HG03060 (cell line): ENCODE results near the gene DUSP16.
A peak's percentile ranks its signal among the peaks of the same experiment; 100 is the strongest.
"Not testable (repeated sequence)": the region's sequence is repeated elsewhere in the genome, so short reads cannot be mapped to it uniquely, and the experiment has no call there.

Experiments
- ATAC-seq: cut with Tn5 transposase; IDR thresholded peaks from one replicate; pipeline ENCODE4 v1.9.1; 2021; ENCODE audit warnings: low read depth, moderate number of reproducible peaks; ENCODE audit not compliant: unreplicated experiment

The DUSP16 gene, protein sequence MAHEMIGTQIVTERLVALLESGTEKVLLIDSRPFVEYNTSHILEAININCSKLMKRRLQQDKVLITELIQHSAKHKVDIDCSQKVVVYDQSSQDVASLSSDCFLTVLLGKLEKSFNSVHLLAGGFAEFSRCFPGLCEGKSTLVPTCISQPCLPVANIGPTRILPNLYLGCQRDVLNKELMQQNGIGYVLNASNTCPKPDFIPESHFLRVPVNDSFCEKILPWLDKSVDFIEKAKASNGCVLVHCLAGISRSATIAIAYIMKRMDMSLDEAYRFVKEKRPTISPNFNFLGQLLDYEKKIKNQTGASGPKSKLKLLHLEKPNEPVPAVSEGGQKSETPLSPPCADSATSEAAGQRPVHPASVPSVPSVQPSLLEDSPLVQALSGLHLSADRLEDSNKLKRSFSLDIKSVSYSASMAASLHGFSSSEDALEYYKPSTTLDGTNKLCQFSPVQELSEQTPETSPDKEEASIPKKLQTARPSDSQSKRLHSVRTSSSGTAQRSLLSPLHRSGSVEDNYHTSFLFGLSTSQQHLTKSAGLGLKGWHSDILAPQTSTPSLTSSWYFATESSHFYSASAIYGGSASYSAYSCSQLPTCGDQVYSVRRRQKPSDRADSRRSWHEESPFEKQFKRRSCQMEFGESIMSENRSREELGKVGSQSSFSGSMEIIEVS

DNA sequence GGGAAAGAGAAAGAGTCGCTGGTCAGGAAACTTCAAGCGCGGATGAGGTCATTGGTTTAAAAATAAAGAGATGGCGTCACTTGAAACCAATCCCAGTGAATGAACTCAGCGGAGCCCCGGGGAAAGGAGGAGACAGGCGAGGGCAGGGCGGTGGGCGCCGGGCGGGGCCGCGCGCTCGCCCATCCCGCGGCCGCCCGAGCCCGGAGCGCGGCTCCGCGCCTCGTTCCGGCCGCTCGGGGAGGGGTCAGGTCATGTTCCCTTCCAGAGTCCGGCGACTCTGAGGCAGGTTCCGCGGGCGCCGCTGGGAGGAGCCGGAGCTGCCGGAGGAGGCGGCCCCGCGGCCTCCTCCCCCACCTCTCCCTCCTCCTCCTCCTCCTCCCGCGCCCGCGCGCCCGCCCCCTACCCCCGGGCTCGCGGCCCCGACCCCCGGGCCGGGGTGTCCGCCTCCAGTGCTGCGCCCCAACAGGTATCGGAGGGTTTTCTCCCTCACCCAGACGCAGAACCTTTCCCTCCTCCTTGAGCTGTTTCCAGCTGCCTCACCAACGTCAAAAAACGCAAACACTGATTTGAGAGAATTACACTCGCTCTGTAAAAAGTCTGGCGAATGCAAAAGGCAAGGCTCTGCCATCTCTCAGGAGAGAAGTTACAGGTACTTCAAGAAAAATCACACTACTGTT, at the start of gene DUSP16:
Gene DUSP16 (minus strand): TSS at position 279 of the 677 bp plus-strand sequence. CDS start 41,765 bp downstream, outside the sequence.
- peak; percentile 63 for ATAC-seq

DNA sequence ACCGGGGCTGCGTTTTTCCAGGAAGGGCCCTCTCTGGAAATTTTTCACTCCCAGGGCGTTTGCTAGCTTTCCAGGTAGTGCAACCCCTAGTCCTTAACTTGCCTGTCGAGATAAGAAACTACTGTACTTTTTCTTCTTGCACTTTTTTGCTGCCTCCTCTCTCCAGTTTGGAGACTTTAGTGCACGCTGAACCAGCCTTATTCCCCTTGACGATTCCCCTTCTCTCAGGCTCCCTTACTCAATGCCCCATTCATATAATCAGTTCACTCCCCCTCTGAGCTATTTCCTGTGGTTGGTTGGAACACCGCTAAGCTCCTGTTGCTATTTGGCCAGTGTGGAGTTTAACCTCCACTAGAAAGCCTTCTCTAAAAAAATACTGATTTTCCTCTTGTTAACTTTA, 49.7 kb upstream of the DUSP16 start:
- no peak for ATAC-seq

DNA sequence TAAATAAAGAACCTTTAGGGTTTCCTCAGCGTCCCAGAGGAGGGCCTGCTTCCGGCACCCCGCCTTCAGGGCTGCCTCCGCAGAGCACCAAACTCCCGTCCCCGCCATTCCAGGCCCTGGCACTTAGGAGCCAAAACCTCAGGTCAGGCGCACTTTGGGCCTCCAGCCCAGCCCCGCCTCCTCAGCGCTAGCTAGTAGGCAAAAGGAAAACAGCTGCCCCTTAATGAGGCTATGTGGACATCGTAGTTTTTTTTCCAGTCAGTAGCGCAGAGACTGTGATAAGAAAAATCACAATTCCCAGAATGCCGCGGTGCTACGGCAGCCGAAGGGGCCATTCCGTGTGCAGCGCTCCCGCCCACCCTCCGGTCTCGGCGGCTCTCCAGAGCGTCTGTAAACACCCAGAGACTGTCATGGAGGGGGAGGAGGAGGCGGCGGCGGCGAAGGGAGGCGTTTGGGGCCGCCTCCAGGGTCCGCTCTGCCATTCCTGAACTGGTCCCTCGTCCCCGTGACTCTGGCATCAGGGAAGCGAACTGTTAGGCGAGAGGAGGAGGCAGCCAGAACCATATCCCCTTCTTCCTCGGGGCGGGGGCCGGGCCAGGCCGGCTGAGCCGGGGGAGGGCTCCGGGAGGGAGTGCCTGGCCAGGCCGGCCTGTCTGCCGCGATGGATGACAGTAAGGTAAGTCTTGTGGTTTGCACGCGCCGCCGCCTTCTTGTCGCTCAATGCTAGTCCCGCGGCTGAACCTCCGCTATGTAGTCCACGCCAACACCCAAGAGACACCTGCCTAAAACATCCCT, 49.0 kb upstream of the DUSP16 start, which contains the start of gene CREBL2:
Gene CREBL2 (plus strand): TSS at position 365 of the 795 bp plus-strand sequence. CDS start 297 bp downstream, at position 662.
- peak; percentile 33 for ATAC-seq

DNA sequence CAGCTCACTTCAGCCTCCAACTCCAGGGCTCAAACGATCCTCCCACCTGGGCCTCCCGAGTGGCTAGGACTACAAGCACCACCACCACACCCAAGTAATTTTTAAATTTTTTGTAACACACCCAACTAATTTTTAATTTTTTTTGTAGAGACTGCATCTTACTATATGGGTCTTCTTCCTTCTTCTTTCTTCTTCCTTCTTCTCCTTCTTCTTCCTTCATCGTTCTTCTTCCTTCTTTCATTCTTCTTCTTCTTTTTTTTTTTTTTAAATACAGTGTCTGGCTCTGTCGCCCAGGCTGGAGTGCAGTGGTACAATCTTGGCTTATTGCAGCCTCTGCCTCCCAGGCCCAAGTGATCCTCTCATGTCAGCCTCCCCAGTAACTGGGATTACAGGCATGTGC, 48.0 kb upstream of the DUSP16 start:
- ATAC-seq: no peak

DNA sequence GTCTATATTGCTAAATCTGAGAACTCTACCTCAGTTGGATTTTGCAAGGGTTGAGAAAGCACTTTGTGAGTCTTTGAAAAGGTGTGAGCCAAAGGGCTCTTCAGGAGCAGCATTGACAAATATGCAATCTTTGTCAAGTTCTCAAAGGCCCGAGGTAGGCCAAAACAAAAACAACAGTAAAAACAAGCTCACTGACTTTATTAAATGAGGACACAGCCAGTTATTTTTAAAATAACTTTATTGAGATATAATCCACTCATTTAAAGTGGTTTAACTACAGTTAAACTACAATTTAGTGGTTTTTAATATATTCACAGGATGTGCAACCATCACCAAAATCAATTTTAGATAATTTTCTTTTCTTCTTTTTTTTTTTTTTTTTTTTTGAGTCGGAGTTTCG, 47.0 kb upstream of the DUSP16 start:
- no peak for ATAC-seq

DNA sequence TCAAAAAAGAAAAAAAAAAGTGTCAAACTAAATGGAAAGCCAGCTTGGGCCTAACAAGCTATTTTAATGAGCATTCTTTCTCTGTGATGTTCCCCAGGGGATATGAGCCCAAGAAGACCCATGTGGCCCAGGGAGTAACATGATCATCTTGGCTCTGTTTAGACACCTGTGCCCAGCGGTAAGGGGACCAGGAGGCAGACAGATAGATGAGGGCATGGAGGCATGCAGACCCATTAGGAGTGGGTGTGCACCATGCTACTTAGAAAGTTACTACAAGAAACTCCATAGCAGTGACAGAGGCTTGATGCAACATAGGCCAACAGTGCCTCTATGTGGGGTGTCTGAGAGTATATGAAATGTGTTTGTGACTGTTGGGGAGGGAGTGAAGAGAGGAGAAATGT, 45.9 kb upstream of the DUSP16 start:
- ATAC-seq: no peak

DNA sequence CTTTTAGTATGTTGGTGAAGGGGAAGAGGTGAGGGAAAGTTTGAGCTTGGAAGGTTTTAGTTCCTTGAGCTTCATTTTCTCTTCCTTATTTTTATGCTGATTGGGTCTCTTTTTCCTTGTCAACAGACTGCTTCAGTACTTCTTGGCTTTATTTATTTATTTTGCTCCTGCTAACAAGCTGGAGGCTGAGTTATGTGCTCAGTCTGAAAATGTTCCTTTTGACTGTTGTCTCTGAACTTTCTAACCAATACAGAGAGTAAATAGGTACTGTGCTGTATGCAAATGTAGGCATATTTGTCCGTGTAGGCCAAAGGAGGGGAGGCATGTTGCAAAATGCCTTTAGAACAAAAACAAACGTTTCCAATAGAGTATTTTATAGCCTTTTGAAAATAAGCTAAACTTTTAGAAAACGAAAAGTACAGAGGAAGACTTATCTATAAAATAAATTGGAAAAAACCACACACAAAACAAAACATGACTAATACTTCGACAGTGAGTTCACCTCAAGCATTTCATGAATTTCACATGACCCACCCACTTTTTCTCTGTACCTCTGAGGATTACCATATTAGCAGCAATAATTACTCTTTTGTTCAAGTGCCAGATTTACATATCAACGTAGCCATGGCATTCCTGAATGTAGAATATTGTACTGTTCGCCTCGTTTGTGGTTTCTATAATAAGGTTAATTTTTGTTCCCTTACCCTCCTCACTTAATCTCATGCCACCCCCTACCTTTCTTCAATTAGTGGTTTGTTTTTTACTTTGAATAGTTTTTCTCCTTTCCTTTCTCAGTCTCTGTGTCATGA, 44.3 kb upstream of the DUSP16 start:
- ATAC-seq: peak; percentile 36

DNA sequence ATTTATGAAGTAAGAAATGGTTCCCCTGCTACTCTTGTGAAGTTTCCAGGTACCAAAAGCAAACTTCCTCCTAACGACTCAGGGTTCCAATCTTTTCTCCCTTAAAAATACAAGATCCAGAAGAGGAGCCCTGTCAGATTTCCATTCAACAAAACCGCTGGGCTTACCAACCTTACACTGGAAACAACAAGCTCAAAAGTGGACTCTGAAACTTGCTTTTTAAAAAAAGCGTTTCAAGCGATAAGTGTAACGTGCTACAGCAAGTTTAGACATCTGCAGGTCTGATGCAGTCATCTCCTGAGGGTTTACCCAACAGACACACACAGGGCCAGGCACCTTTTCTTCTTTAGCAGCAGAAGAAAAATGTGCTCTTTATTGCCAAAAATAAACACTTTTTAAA, 42.1 kb upstream of the DUSP16 start:
- no peak for ATAC-seq

DNA sequence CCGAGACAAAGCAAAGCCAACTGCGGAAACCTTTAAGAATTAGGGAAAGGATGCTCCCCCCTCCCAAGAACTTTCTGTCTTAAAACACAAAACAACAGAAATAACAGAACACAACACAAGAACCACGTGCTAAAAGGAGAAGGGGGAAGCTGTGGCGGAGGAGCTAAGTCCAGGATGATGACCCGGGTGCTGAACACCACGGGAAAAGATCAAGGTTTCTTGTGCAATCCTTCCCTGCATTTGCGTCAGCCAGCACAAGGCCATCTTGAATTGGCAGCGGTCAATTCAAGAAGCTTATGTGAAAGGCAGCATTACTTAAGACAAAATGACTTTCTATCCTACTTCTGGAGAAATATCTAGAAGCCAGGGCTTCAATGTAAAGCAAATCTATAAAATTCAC, 38.0 kb upstream of the DUSP16 start:
- no peak for ATAC-seq

DNA sequence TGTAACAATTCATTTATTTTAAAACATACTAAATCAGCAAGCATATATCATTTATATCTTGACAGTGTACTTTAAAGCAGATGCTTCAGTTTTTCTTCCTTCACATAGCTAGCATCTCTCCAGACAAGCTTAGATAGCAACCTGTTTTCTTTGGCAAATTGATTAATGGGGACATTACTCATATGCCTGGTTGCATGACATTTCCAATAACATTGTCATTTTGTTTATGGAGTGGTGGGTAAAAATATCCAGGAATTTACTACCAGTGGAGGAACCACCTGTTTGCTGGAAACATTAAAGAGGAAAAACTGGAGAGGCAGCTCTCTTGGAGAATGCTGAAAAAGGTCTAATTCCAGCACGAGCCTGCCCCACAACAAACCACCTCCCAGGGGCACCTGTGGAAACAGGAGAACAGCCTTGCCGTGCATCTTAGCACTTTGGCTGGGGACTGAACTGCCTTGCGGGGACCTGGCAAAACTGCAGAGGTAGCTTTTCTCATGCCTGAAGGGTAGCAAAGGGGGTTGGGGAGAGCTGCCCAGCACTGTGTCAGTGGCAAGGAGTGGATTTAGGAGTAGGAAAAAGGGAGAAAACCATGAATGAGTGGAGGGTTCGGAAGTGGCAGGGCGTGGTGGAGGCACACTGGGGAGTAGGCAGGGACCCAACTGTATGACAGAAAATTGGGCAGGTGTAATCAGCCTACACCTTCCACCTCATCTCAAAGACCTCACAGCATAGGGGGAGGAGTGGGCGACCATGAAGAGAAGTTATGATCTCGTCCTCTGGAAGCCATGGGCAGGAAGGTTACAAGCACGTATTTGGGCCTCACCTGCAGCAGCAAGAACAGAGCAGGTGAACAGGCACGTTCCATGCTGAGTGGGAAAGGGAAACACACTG, 37.3 kb upstream of the DUSP16 start:
- ATAC-seq: no peak

DNA sequence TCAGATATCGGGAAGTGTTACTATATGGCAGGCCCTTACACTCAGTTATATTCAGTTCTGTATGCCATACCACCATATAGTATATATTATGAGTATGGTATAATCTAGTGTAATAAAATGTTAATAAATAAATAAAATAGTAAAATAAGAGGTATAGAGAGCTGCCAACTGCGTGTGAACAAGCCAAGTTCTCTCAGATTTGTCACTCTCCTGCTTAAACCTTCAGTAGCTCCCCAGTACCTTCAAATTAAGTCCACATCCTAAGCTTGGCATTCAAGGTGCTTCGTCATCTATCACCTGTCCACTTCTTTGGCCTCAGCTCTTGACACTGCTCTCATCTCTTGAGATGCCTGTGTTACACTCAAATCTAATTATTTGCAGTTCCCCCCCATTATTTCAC, 36.2 kb upstream of the DUSP16 start:
- ATAC-seq: no peak

DNA sequence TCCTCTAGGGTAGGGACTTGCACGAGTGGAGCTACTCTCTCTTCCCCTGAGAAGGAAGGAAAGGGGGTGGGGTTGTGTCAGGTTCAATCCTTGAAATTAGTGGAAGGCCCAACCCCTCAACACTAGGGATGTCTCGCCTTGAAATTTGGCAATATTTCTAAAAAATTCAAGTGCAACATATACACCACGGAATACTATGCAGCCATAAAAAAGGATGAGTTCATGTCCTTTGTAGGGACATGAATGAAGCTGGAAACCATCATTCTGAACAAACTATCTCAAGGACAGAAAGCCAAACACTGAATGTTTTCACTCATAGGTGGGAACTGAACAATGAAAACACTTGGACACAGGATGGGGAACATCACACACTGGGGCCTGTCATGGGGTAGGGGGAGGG, 33.9 kb upstream of the DUSP16 start:
- not testable (repeated sequence) for ATAC-seq

DNA sequence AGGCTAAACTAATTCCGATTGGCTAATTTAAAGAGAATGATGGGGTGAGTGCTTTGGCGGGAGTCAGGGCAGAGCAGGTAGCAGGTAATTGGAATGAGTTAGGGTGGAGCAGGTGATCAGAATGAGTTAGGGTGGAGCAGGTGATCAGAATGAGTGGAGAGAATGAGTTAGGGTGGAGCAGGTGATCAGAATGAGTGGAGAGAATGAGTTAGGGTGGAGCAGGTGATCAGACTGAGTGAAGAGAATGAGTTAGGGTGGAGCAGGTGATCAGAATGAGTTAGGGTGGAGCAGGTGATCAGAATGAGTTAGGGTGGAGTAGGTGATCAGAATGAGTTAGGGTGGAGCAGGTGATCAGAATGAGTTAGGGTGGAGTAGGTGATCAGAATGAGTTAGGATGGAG, 33.3 kb upstream of the DUSP16 start:
- ATAC-seq: not testable (repeated sequence)

DNA sequence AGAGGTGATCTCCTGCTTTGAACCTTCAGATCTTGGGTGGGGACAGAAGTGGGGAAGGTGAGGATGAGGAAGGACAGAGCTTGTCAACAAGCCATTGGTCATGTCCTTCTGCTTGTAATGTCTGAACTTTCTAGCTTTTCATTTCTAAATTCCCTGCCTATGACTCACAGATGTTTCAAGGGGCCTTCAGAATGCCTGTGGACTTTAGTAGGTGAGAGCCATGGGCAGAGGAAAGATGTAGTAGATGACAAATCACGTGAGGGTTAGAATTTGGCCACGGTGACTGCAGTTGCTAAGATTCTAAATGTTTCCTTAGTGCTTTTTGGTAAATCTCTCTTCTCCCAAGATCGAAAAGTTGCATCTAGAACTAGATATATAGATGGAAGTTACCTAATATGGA, 30.3 kb upstream of the DUSP16 start:
- ATAC-seq: no peak

DNA sequence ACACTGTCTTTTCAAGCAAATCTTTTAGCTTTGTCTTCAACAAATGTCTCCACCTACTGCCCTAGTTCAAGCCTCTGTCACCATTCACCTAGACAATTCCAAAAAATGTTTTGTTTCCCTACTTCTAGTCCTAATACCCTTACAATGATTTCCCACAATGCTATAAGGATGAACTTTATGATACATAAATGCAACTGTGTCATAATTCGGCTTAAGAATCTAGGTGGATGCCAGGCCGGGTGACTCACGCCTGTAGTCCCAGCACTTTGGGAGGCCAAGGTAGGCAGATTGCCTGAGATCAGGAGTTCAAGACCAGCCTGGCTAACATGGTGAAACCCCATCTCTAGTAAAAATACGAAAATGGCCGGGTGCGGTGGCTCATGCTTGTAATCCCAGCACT, 28.3 kb upstream of the DUSP16 start:
- ATAC-seq: no peak

DNA sequence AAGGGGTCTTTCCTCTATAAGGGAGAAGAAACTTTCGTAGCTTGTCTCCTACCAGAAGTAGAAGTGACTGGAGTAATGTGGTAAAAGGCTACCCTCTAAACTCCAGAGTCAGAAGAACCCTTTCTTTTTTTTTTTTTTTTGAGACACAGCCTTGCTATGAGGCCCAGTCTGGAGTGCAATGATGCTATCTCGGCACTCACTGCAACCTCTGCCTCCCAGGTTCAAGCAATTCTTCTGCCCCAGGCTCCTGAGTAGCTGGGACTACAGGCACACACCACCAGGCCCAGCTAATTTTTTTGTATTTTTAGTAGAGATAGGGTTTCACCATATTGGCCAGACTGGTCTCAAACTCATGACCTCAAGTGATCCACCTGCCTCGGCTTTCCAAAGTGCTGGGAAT, 25.8 kb upstream of the DUSP16 start:
- ATAC-seq: not testable (repeated sequence)

DNA sequence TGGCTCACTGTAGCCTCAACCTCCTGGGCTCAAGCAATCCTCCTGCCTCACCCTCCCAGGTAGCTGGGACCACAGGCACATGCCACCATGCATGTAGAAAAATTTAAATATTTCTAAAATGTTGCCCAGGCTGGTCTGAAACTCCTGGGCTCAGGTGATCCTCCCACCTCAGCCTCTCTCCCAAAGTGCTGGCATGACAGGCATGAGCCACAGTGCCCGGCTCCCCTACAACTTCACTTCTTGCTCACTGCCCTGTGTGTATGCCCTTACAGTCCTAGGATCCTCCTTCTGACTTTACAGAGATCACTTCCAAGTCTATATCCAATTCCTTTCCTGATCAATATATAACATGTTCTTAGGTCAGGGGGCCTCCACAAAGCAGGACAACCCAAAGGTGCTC, 25.2 kb upstream of the DUSP16 start:
- no peak for ATAC-seq

DNA sequence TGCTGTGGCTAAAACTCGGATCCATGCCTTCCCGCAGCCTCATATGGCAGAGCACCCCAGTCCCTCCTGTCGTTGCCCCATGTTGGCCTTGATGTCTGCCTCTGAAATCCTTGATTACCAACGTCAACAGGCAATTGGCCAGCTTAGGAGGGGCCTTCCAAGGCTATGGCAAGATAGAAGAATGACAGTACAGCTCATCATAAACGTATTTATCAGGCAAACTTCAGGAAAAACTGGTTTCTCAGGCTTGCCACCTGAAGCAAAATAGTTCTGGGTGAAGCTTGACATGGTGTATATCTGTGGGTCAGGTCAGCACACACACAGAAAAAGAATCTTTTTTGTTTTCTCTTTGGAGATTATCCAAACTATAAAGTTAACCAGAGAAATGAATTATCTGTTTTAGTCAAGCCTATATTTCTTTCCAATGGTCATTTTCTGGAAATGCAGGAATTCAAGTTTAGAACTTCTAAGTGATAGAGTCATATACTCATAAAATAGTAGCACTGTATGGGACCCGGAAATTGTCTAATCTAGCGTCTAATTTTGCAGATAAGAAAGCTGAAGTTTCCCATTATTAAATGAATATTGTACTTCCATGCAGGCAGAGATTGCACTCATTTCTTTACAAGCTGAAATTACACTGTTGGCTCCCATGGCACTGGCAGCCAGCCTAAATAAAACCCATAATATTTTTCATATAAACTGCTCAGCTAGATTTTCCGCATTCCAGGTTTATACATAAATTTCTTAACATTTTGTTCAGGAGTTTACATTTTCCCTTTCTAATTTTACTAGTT, 24.4 kb upstream of the DUSP16 start:
- no peak for ATAC-seq
